ENCODE results near the gene GNGT1.

GRCh38 chr7:93889261-93889660, 17.1 kb upstream of the GNGT1 start:
- TF ChIP-seq SUZ12 (IDR thresholded peaks at IDR 0.05) (no peak), CTBP1 (IDR thresholded peaks at IDR 0.05; ENCODE audit: borderline replicate concordance) (no peak), ELF4 (IDR thresholded peaks at IDR 0.05) (no peak), FOXM1 (IDR thresholded peaks at IDR 0.05; ENCODE audit: borderline replicate concordance) (no peak), ZNF384 (IDR thresholded peaks at IDR 0.05) (no peak), PKNOX1 (IDR thresholded peaks at IDR 0.05) (no peak)

All from HEK293T (cell line).